Esophagus muscularis mucosa (tissue), 4 donors: ENCODE data around the gene KRTAP9-9.

ENCODE experiments used
- EP300 ChIP-seq: sonication (generic); formaldehyde crosslinking; IDR thresholded peaks from one replicate; pipeline ENCODE4 v1.6.1; 2017; ENCODE audit warnings: antibody characterized with exemption
- POLR2A ChIP-seq: fragments of 450-650 bp; IDR thresholded peaks from one replicate; pipeline ENCODE4 v1.6.1; 2017; ENCODE audit warnings: antibody characterized with exemption, moderate library complexity, mild to moderate bottlenecking, low read depth
- POLR2AphosphoS5 ChIP-seq, 2 donors: sonication (generic); formaldehyde crosslinking; IDR thresholded peaks; one replicate each; pipeline ENCODE4 v1.6.1; 2017; ENCODE audit warnings: antibody characterized with exemption in 2 of 2
- TF ChIP-seq, protein P1 (sequence below), 3 experiments: fragments of 200-600 bp in 2 of 3; fragments of 450-650 bp in 1 of 3; sonication (generic) in 2 of 3; IDR thresholded peaks; one replicate each; pipeline ENCODE4 v1.5.1; 2017 to 2019; ENCODE audit warnings: antibody characterized with exemption in 3 of 3, mild to moderate bottlenecking in 2 of 3, moderate library complexity in 1 of 3

DNA sequence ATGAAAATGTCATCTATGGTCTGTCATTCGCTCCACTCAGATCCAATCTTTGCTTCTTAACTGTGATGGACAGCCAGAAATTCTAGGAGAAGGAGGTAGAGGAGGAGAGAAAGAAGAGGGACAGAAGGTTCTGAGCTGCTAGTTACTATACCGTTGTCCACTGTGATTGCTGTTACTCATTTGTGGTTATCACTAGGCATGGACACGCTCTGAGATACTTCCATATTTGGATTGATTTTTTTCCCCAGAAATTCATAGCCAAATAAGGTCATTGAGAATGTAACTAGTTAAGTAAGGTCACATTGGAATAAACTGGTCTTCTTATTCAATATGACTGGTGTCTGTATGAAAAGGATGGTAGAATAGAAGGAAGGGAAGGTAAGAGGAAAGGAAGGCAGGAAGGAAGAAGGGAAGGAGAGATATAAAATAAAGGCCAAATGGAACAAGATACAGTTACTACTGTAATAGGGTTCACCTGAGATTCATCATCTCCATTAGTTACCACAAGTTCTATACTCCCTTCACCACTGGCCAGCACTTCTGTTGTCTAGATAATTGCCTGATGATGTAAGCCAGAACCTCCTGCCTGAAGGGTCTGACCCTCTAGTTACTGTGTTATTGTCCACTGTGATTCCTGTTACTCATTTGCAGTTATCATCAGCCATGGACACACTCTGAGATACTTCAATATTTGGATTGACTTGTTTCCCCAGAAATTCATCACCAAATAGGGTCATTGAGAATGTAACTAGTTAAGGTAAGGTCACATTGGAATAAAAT is 23.2 kb downstream of the KRTAP9-9 start:
- TF ChIP-seq, protein P1, sequence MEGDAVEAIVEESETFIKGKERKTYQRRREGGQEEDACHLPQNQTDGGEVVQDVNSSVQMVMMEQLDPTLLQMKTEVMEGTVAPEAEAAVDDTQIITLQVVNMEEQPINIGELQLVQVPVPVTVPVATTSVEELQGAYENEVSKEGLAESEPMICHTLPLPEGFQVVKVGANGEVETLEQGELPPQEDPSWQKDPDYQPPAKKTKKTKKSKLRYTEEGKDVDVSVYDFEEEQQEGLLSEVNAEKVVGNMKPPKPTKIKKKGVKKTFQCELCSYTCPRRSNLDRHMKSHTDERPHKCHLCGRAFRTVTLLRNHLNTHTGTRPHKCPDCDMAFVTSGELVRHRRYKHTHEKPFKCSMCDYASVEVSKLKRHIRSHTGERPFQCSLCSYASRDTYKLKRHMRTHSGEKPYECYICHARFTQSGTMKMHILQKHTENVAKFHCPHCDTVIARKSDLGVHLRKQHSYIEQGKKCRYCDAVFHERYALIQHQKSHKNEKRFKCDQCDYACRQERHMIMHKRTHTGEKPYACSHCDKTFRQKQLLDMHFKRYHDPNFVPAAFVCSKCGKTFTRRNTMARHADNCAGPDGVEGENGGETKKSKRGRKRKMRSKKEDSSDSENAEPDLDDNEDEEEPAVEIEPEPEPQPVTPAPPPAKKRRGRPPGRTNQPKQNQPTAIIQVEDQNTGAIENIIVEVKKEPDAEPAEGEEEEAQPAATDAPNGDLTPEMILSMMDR (IDR thresholded peaks at IDR 0.05), result no peak
- TF ChIP-seq POLR2AphosphoS5 (IDR thresholded peaks at IDR 0.05) (no peak), POLR2A (no peak), EP300 (no peak)
